ENCODE measurements around the gene MGAT3.
"Not testable (repeated sequence)": the region's sequence is repeated elsewhere in the genome, so short reads cannot be mapped to it uniquely, and the experiment has no call there.

MGAT3 gene, protein sequence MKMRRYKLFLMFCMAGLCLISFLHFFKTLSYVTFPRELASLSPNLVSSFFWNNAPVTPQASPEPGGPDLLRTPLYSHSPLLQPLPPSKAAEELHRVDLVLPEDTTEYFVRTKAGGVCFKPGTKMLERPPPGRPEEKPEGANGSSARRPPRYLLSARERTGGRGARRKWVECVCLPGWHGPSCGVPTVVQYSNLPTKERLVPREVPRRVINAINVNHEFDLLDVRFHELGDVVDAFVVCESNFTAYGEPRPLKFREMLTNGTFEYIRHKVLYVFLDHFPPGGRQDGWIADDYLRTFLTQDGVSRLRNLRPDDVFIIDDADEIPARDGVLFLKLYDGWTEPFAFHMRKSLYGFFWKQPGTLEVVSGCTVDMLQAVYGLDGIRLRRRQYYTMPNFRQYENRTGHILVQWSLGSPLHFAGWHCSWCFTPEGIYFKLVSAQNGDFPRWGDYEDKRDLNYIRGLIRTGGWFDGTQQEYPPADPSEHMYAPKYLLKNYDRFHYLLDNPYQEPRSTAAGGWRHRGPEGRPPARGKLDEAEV
- total RNA-seq: 0 to 1.2 (median 0.17) reads per million in 3 donors

- no peak within 1 kb of the TSS for H3K27ac ChIP-seq (ENCODE audit: insufficient read depth, low read length, poor library complexity, severe bottlenecking)
- DNase-seq: no peak
- H3K4me1 ChIP-seq (ENCODE audit: control insufficient read depth, insufficient read depth, low read length, poor library complexity, severe bottlenecking): peaks cover 9% of the 10 kb centered on the region
- H3K4me3 ChIP-seq (ENCODE audit: insufficient read depth, low read depth, low read length, poor library complexity, severe bottlenecking): no peak within 1 kb of the TSS
- H3K36me3 ChIP-seq (ENCODE audit: control insufficient read depth, insufficient read depth, low read length): no peaks in the 10 kb centered on the region
- no peaks in the 10 kb centered on the region for H3K9me3 ChIP-seq (ENCODE audit: control insufficient read depth, low read length)
- peaks cover 24% of the 10 kb centered on the region for H3K27me3 ChIP-seq (replicated peaks; ENCODE audit: control insufficient read depth, insufficient read depth, low read length, poor library complexity, severe bottlenecking)
These were observed at the start of gene MGAT3 for GRCh38 chr22:39456522-39457197. Gene MGAT3, plus strand, starts transcription at chr22:39457012. Its CDS starts 30,336 bp downstream, at chr22:39487348.

GRCh38 chr22:39408173-39408572 lies 48.6 kb upstream of the MGAT3 start:
- H3K27me3 ChIP-seq (replicated peaks; ENCODE audit: control insufficient read depth, insufficient read depth, low read length, poor library complexity, severe bottlenecking): no peaks in the 10 kb centered on the region
- H3K4me3 ChIP-seq (ENCODE audit: insufficient read depth, low read depth, low read length, poor library complexity, severe bottlenecking): no peak overlapping the region
- no peaks in the 10 kb centered on the region for H3K9me3 ChIP-seq (ENCODE audit: control insufficient read depth, low read length)
- no peak for DNase-seq
- H3K36me3 ChIP-seq (ENCODE audit: control insufficient read depth, insufficient read depth, low read length): peaks cover 4% of the 10 kb centered on the region
- no peak overlapping the region for H3K27ac ChIP-seq (ENCODE audit: insufficient read depth, low read length, poor library complexity, severe bottlenecking)
- H3K4me1 ChIP-seq (ENCODE audit: control insufficient read depth, insufficient read depth, low read length, poor library complexity, severe bottlenecking): peaks cover 7% of the 10 kb centered on the region

DNA sequence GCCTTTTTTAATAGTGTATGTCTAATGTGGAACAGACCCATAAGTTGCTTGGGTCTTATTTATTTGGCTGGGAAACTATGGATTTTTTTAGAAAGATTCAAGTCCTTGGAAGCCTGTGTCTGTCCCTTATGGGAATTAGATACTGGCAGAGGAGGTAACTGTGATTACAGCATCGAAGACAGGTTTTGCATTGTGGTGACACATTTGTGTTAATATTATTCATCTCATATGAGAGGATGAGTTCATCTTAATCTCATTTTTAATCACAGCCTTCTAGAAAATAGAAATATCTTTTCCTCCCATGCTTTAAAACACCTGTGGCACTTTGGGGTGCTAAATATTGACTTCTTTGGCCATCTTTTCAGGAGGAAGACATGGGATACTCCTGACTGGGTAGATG lies 48.0 kb upstream of the MGAT3 start:
- no peak for DNase-seq
- Histone ChIP-seq H3K27me3 (replicated peaks; ENCODE audit: control insufficient read depth, insufficient read depth, low read length, poor library complexity, severe bottlenecking) (no peaks in the 10 kb centered on the region), H3K4me3 (ENCODE audit: insufficient read depth, low read depth, low read length, poor library complexity, severe bottlenecking) (no peak overlapping the region), H3K27ac (ENCODE audit: insufficient read depth, low read length, poor library complexity, severe bottlenecking) (no peak overlapping the region), H3K36me3 (ENCODE audit: control insufficient read depth, insufficient read depth, low read length) (peaks cover 3% of the 10 kb centered on the region), H3K4me1 (ENCODE audit: control insufficient read depth, insufficient read depth, low read length, poor library complexity, severe bottlenecking) (peaks cover 11% of the 10 kb centered on the region), H3K9me3 (ENCODE audit: control insufficient read depth, low read length) (no peaks in the 10 kb centered on the region)

DNA sequence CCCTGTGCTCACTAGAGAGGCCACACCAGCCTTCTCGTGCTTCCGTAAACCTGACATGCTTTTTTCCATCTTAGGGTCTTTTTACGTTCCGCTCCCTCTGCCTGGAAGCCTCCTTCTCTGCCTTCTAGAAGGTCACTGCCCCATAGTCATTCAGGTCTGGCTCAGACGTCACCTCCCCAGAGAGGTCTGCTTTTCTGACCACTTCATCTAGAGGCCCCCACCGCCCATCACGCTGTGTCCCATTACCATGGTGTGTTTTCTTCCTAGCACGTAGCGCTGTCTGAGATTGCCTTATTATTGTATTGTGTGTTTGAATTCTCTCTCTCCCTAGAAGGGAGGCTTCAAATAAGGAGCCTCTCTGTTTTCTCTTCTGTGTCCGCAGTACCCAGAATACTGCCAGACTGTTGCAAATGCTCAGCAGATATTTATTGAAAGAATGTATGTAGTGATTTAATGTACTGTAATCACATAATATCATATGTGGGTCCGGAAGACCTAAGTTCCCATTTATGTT lies 47.2 kb upstream of the MGAT3 start:
- no peak for DNase-seq
- Histone ChIP-seq H3K27ac (ENCODE audit: insufficient read depth, low read length, poor library complexity, severe bottlenecking) (no peak overlapping the region), H3K9me3 (ENCODE audit: control insufficient read depth, low read length) (no peaks in the 10 kb centered on the region), H3K27me3 (replicated peaks; ENCODE audit: control insufficient read depth, insufficient read depth, low read length, poor library complexity, severe bottlenecking) (no peaks in the 10 kb centered on the region), H3K4me1 (ENCODE audit: control insufficient read depth, insufficient read depth, low read length, poor library complexity, severe bottlenecking) (peaks cover 16% of the 10 kb centered on the region), H3K4me3 (ENCODE audit: insufficient read depth, low read depth, low read length, poor library complexity, severe bottlenecking) (no peak overlapping the region), H3K36me3 (ENCODE audit: control insufficient read depth, insufficient read depth, low read length) (peaks cover 1% of the 10 kb centered on the region)

DNA sequence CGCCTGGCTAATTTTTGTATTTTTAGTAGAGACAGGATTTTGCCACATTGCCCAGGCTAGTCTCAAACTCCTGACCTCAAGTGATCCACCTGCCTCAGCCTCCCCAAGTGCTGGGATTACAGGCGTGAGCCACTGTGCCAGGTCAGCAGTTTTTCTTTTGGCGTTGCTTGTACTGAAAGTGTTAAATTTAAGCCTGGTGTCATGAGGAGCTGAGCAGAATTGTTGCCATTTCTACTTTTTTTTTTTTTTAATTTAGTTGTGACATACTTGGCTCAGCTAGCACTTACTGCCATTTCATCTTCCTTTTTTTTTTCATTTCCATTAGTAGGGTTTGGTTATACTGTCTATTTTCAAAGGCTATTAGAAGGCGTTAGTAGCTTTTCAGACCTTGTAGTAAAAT lies 46.5 kb upstream of the MGAT3 start:
- Histone ChIP-seq H3K27ac (ENCODE audit: insufficient read depth, low read length, poor library complexity, severe bottlenecking) (no peak overlapping the region), H3K36me3 (ENCODE audit: control insufficient read depth, insufficient read depth, low read length) (peaks cover 7% of the 10 kb centered on the region), H3K27me3 (replicated peaks; ENCODE audit: control insufficient read depth, insufficient read depth, low read length, poor library complexity, severe bottlenecking) (no peaks in the 10 kb centered on the region), H3K9me3 (ENCODE audit: control insufficient read depth, low read length) (no peaks in the 10 kb centered on the region), H3K4me1 (ENCODE audit: control insufficient read depth, insufficient read depth, low read length, poor library complexity, severe bottlenecking) (peaks cover 16% of the 10 kb centered on the region), H3K4me3 (ENCODE audit: insufficient read depth, low read depth, low read length, poor library complexity, severe bottlenecking) (no peak overlapping the region)
- no peak for DNase-seq

- H3K4me1 ChIP-seq (ENCODE audit: control insufficient read depth, insufficient read depth, low read length, poor library complexity, severe bottlenecking): peaks cover 16% of the 10 kb centered on the region
- H3K4me3 ChIP-seq (ENCODE audit: insufficient read depth, low read depth, low read length, poor library complexity, severe bottlenecking); H3K9me3 ChIP-seq (ENCODE audit: control insufficient read depth, low read length); DNase-seq; H3K27ac ChIP-seq (ENCODE audit: insufficient read depth, low read length, poor library complexity, severe bottlenecking); H3K27me3 ChIP-seq (replicated peaks; ENCODE audit: control insufficient read depth, insufficient read depth, low read length, poor library complexity, severe bottlenecking): not testable (repeated sequence)
- H3K36me3 ChIP-seq (ENCODE audit: control insufficient read depth, insufficient read depth, low read length): peaks cover 24% of the 10 kb centered on the region
These were observed 44.9 kb upstream of the MGAT3 start for GRCh38 chr22:39411828-39412365.

GRCh38 chr22:39413204-39413603 lies 43.6 kb upstream of the MGAT3 start:
- Histone ChIP-seq H3K4me1 (ENCODE audit: control insufficient read depth, insufficient read depth, low read length, poor library complexity, severe bottlenecking) (peaks cover 16% of the 10 kb centered on the region), H3K36me3 (ENCODE audit: control insufficient read depth, insufficient read depth, low read length) (peaks cover 32% of the 10 kb centered on the region)
- not testable (repeated sequence) for H3K4me3 ChIP-seq (ENCODE audit: insufficient read depth, low read depth, low read length, poor library complexity, severe bottlenecking); DNase-seq; H3K27me3 ChIP-seq (replicated peaks; ENCODE audit: control insufficient read depth, insufficient read depth, low read length, poor library complexity, severe bottlenecking); H3K27ac ChIP-seq (ENCODE audit: insufficient read depth, low read length, poor library complexity, severe bottlenecking); H3K9me3 ChIP-seq (ENCODE audit: control insufficient read depth, low read length)

DNA sequence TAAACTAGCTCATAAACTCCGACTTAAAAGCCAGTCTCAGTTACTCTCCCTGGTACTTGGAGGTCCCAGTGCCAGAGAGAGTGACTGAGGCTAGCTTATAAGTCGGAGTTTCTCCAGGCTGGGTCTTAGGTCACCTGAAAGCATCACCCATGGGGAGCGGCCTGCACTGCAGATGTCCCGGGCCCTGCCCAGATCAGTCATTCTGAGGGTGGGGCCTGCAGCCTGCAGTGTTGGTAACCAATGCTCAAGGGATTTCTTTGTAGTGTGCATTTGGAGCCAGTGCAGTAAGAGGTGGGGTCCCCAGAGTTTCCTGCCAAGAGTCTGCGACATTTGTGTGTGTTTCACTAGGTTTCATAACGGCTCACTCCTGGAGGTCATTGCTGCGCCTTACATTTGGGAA lies 42.4 kb upstream of the MGAT3 start:
- Histone ChIP-seq H3K36me3 (ENCODE audit: control insufficient read depth, insufficient read depth, low read length) (peaks cover 44% of the 10 kb centered on the region), H3K4me1 (ENCODE audit: control insufficient read depth, insufficient read depth, low read length, poor library complexity, severe bottlenecking) (peaks cover 16% of the 10 kb centered on the region), H3K9me3 (ENCODE audit: control insufficient read depth, low read length) (no peaks in the 10 kb centered on the region), H3K27ac (ENCODE audit: insufficient read depth, low read length, poor library complexity, severe bottlenecking) (no peak overlapping the region), H3K27me3 (replicated peaks; ENCODE audit: control insufficient read depth, insufficient read depth, low read length, poor library complexity, severe bottlenecking) (no peaks in the 10 kb centered on the region), H3K4me3 (ENCODE audit: insufficient read depth, low read depth, low read length, poor library complexity, severe bottlenecking) (no peak overlapping the region)
- no peak for DNase-seq

DNA sequence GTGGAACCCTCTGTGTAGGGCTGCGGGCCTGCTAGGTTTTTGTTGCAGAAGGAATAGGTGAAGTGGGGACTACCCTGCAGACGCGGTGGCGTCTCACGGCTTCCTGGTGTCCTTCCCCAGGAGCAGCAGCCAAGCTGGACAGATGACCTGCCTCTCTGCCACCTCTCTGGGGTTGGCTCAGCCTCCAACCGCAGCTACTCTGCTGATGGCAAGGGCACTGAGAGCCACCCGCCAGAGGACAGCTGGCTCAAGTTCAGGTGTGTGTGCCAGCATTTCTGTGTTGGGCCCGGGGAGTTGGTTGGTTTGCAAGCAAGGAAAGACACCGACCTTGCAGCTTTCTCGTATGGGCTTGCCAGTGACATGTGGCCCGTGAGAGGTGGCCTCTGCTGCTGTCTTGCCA lies 41.9 kb upstream of the MGAT3 start:
- Histone ChIP-seq H3K27ac (ENCODE audit: insufficient read depth, low read length, poor library complexity, severe bottlenecking) (no peak overlapping the region), H3K4me1 (ENCODE audit: control insufficient read depth, insufficient read depth, low read length, poor library complexity, severe bottlenecking) (peaks cover 16% of the 10 kb centered on the region), H3K36me3 (ENCODE audit: control insufficient read depth, insufficient read depth, low read length) (peaks cover 49% of the 10 kb centered on the region), H3K9me3 (ENCODE audit: control insufficient read depth, low read length) (no peaks in the 10 kb centered on the region), H3K4me3 (ENCODE audit: insufficient read depth, low read depth, low read length, poor library complexity, severe bottlenecking) (no peak overlapping the region), H3K27me3 (replicated peaks; ENCODE audit: control insufficient read depth, insufficient read depth, low read length, poor library complexity, severe bottlenecking) (no peaks in the 10 kb centered on the region)
- DNase-seq: no peak
